Keratinocyte (primary cell): ENCODE measurements around the gene PEX5L. TPM values are rescaled to one million over a fixed set of nuclear protein-coding genes. Genes with fewer than 3 reads are reported as not detected.
A peak's percentile ranks its signal among the peaks of the same experiment; 100 is the strongest.

Experiments
- DNase-seq: peaks from one replicate; pipeline ENCODE4 v3.0.0-alpha.2; 2011; ENCODE audit warnings: low read depth, missing footprints, low spot score
- FAIRE-seq: peaks from 2 replicates; lab custom pipeline; 2011; peaks lifted over from hg19 to GRCh38; lab: Jason Lieb, UNC
- H2AFZ ChIP-seq: 2 replicates; pipeline ENCODE4 v1.6.0; 2012; ENCODE audit warnings: low read length, control low read depth, inconsistent platforms; ENCODE audit not compliant: control insufficient read depth
- H3K27ac ChIP-seq: 2 replicates; pipeline ENCODE4 v1.5.1; 2011; ENCODE audit warnings: low read length; ENCODE audit not compliant: control insufficient read depth, insufficient read depth
- H3K27me3 ChIP-seq: 3 replicates; pipeline ENCODE4 v1.6.0; 2011; ENCODE audit warnings: low read length; ENCODE audit not compliant: control insufficient read depth, insufficient read depth; ENCODE audit errors: extremely low read depth
- H3K36me3 ChIP-seq, 2 experiments: 2 replicates in 1 of 2; 3 replicates in 1 of 2; pipeline ENCODE4 v1.5.1; 2011; ENCODE audit warnings: low read length in 2 of 2, mild to moderate bottlenecking in 1 of 2; ENCODE audit not compliant: control insufficient read depth in 2 of 2, insufficient read depth in 2 of 2; ENCODE audit errors: extremely low read depth in 1 of 2
- H3K4me1 ChIP-seq: 3 replicates; pipeline ENCODE4 v1.5.1; 2011; ENCODE audit warnings: low read length; ENCODE audit not compliant: control insufficient read depth, insufficient read depth; ENCODE audit errors: extremely low read depth
- H3K4me2 ChIP-seq: 3 replicates; pipeline ENCODE4 v1.6.0; 2011; ENCODE audit warnings: low read depth, low read length; ENCODE audit not compliant: control insufficient read depth, insufficient read depth; ENCODE audit errors: extremely low read depth
- H3K4me3 ChIP-seq, 3 experiments: fragments of 200-600 bp in 1 of 3; sonication (generic) in 1 of 3; 2 replicates in 2 of 3; 3 replicates in 1 of 3; pipeline ENCODE4 v1.5.1; 2011 to 2016; ENCODE audit warnings: low read length in 3 of 3, mild to moderate bottlenecking in 3 of 3, control low read depth in 2 of 3, inconsistent platforms in 1 of 3, low read depth in 1 of 3, mixed read lengths in 1 of 3, mixed run types in 1 of 3, moderate library complexity in 1 of 3; ENCODE audit not compliant: control insufficient read depth in 2 of 3, insufficient read depth in 2 of 3; ENCODE audit errors: extremely low read depth in 1 of 3
- H3K79me2 ChIP-seq: 2 replicates; pipeline ENCODE4 v1.6.0; 2012; ENCODE audit warnings: low read length; ENCODE audit not compliant: control insufficient read depth, insufficient read depth
- H3K9ac ChIP-seq: 3 replicates; pipeline ENCODE4 v1.6.0; 2011; ENCODE audit warnings: low read length; ENCODE audit not compliant: control insufficient read depth, insufficient read depth; ENCODE audit errors: extremely low read depth
- H3K9me1 ChIP-seq: 3 replicates; pipeline ENCODE4 v1.6.0; 2011; ENCODE audit warnings: low read length; ENCODE audit not compliant: control insufficient read depth, insufficient read depth; ENCODE audit errors: extremely low read depth
- H3K9me3 ChIP-seq: 2 replicates; pipeline ENCODE4 v1.5.1; 2012; ENCODE audit warnings: low read depth, low read length; ENCODE audit not compliant: control insufficient read depth
- H4K20me1 ChIP-seq: 3 replicates; pipeline ENCODE4 v1.6.0; 2011; ENCODE audit warnings: low read length; ENCODE audit not compliant: control insufficient read depth, insufficient read depth; ENCODE audit errors: extremely low read depth
- CTCF ChIP-seq, 3 experiments: IDR thresholded peaks in 1 of 3; conservative IDR thresholded peaks in 1 of 3; optimal IDR thresholded peaks in 1 of 3; 2 replicates in 2 of 3; 3 replicates in 1 of 3; pipeline versions ENCODE3 to v1.5.1; 2011; ENCODE audit warnings: low read length in 3 of 3, mild to moderate bottlenecking in 3 of 3, moderate library complexity in 2 of 3, control low read depth in 1 of 3, inconsistent platforms in 1 of 3; ENCODE audit not compliant: insufficient read depth in 2 of 3; ENCODE audit errors: extremely low read depth in 1 of 3
- EZH2 ChIP-seq: IDR thresholded peaks from one replicate; pipeline ENCODE4 v1.6.1; 2012; ENCODE audit warnings: inconsistent platforms, mild to moderate bottlenecking, low read length, moderate library complexity
- dilution Hi-C: fragments of 300-500 bp; cut with MboI; formaldehyde crosslinking; loops from one replicate; pipeline ENCODE4 v1.7.0; 2020; ENCODE audit warnings: low sequenced_read_pairs; ENCODE audit not compliant: extremely low pct_ligation_motif_present
- polyA plus RNA-seq, 5 experiments: library from polyadenylated mRNA; depleted of rRNA in 3 of 5; stranded (reverse) in 3 of 5; stranded (forward) in 1 of 5; unstranded in 1 of 5; fragments of >200 nt; gene quantifications; 1 replicate in 1 of 5; 2 replicates in 3 of 5; 3 replicates in 1 of 5; pipeline versions ENCODE4 v1.2.1 to v1.2.3, GENCODE V29; 2011 to 2012; ENCODE audit warnings: missing spikeins in 2 of 5, low read depth in 1 of 5, low replicate concordance in 1 of 5

Gene PEX5L
- polyA plus RNA-seq, 1 donor (not counting 4 experiments of a cell fraction or from before 2014, with no cell fraction given): 0.92 TPM

- H3K79me2 ChIP-seq: no peaks in the 10 kb centered on the region
- H4K20me1 ChIP-seq: no peaks in the 10 kb centered on the region
- DNase-seq (no peak), FAIRE-seq (no peak)
- TF ChIP-seq CTCF (optimal IDR thresholded peaks at IDR 0.05 in 1 of 3, IDR thresholded peaks at IDR 0.05 in 1 of 3, conservative IDR thresholded peaks at IDR 0.05 in 1 of 3; ENCODE audit: extremely low read depth in 1 of 3, insufficient read depth in 2 of 3, low read length in 3 of 3) (peak; percentile 57 to 58 (median 57)), EZH2 (no peak)
- no peak overlapping the region for H3K4me3 ChIP-seq
- H3K4me2 ChIP-seq: no peak overlapping the region
- no peaks in the 10 kb centered on the region for H3K27me3 ChIP-seq
- no peaks in the 10 kb centered on the region for H3K36me3 ChIP-seq
- no peaks in the 10 kb centered on the region for H3K4me1 ChIP-seq
- dilution Hi-C loops: no loop called here
- no peaks in the 10 kb centered on the region for H3K9me3 ChIP-seq
- H3K9me1 ChIP-seq: no peaks in the 10 kb centered on the region
- H3K9ac ChIP-seq: no peak overlapping the region
- no peak overlapping the region for H2AFZ ChIP-seq
- H3K27ac ChIP-seq: no peak overlapping the region
These were observed 285.9 kb downstream of the PEX5L start for GRCh38 chr3:179750720-179751328.

- Histone ChIP-seq H3K27ac (no peak overlapping the region), H4K20me1 (no peaks in the 10 kb centered on the region), H3K27me3 (no peaks in the 10 kb centered on the region), H3K36me3 (no peaks in the 10 kb centered on the region), H3K9me3 (no peaks in the 10 kb centered on the region), H3K79me2 (no peaks in the 10 kb centered on the region), H3K9ac (no peak overlapping the region), H3K4me2 (no peak overlapping the region), H3K4me1 (no peaks in the 10 kb centered on the region), H3K4me3 (no peak overlapping the region), H3K9me1 (no peaks in the 10 kb centered on the region), H2AFZ (no peak overlapping the region)
- FAIRE-seq (no peak), DNase-seq (no peak)
- dilution Hi-C loops: no loop called here
- TF ChIP-seq CTCF (optimal IDR thresholded peaks at IDR 0.05 in 1 of 3, IDR thresholded peaks at IDR 0.05 in 1 of 3, conservative IDR thresholded peaks at IDR 0.05 in 1 of 3; ENCODE audit: extremely low read depth in 1 of 3, insufficient read depth in 2 of 3, low read length in 3 of 3) (no peak), EZH2 (no peak)
These were observed 291.0 kb downstream of the PEX5L start for GRCh38 chr3:179745716-179746115.
